Vagina (tissue), 2 donors: ENCODE data around the gene ARID1B. TPM values are rescaled to one million over a fixed set of nuclear protein-coding genes. Genes with fewer than 3 reads are reported as not detected.

Experiments
- DNase-seq, 2 donors: peaks; one replicate each; pipeline ENCODE4 v3.0.0-alpha.2; 2017; ENCODE audit errors: extremely low spot score in 2 of 2
- H3K27ac ChIP-seq: fragments of 200-600 bp; sonication (generic); one replicate; pipeline ENCODE4 v1.5.1; 2019
- H3K27me3 ChIP-seq: fragments of 200-600 bp; sonication (generic); one replicate; pipeline ENCODE4 v1.5.1; 2019
- H3K36me3 ChIP-seq, 2 donors: fragments of 200-600 bp; sonication (generic); one replicate each; pipeline ENCODE4 v1.5.1; 2017 to 2019
- H3K4me1 ChIP-seq: fragments of 200-600 bp; sonication (generic); one replicate; pipeline ENCODE4 v1.5.1; 2019
- H3K4me3 ChIP-seq, 2 donors: fragments of 200-600 bp; sonication (generic); 1 replicate in 1 of 2; 2 replicates in 1 of 2; pipeline ENCODE4 v1.5.1; 2016 to 2019
- H3K9me3 ChIP-seq: fragments of 200-600 bp; sonication (generic); one replicate; pipeline ENCODE4 v1.5.1; 2019
- POLR2A ChIP-seq, 2 donors: fragments of 450-650 bp; IDR thresholded peaks; one replicate each; pipeline ENCODE4 v1.6.1; 2017; ENCODE audit warnings: antibody characterized with exemption in 2 of 2, mild to moderate bottlenecking in 2 of 2, moderate library complexity in 2 of 2
- POLR2AphosphoS5 ChIP-seq, 2 donors: sonication (generic); formaldehyde crosslinking; IDR thresholded peaks; one replicate each; pipeline ENCODE4 v1.9.0; 2017; ENCODE audit warnings: antibody characterized with exemption in 2 of 2, mild to moderate bottlenecking in 2 of 2, low read depth in 1 of 2; ENCODE audit not compliant: insufficient read depth in 1 of 2
- intact Hi-C: fragments of 100-400 bp; cut with DNase I; formaldehyde crosslinking; loops from one replicate; pipeline ENCODE4 v1.15.1; 2023
- total RNA-seq: library from RNA; depleted of rRNA; stranded (reverse); fragments of >200 nt; gene quantifications from one replicate; pipeline ENCODE4 v1.2.3, GENCODE V29; 2016
- TF ChIP-seq, protein P1 (sequence below), 3 experiments: fragments of 450-650 bp in 2 of 3; fragments of 200-600 bp in 1 of 3; sonication (generic) in 1 of 3; IDR thresholded peaks; one replicate each; pipeline ENCODE4 v1.5.1; 2017 to 2019; ENCODE audit warnings: antibody characterized with exemption in 3 of 3, mild to moderate bottlenecking in 2 of 3, moderate library complexity in 2 of 3

The ARID1B gene
- total RNA-seq, 1 donor from 2014 or later, result 141 TPM

DNA sequence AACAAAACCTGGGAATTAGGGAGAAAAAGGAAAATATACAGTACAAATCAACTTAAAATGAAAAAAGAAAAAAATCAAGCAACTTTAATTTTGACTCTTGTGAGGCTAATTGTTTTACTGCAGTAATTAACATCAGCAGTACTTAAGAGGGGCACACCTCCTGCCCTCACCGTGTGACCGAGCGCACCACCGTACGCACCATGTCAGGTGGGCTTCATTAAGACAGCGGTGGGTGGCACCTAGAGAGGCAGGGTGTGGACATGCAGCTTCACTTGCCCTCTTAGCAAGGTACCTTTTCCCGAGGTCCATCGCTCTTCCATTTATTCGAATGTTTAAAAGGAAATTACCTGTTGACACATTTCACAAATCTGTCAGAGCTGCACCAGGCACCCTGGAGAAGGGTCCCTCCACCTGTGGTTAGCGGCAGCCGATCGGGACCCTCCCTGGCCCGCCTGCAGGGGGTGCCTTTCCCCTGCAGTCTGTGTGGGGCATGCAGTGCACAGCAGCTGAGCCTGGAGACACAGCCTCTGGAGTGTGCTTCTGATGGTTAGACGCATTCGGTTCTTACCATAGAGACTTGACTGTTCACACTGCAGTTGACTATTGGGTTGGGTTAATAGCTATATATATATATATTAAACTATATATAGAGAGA, 362.0 kb downstream of the ARID1B start:
- intact Hi-C loops, result no loop called here
- no peak for TF ChIP-seq POLR2A (IDR thresholded peaks at IDR 0.05)
- no peak for TF ChIP-seq POLR2AphosphoS5 (IDR thresholded peaks at IDR 0.05; ENCODE audit: insufficient read depth in 1 of 2, low read depth in 1 of 2)
- TF ChIP-seq, protein P1, sequence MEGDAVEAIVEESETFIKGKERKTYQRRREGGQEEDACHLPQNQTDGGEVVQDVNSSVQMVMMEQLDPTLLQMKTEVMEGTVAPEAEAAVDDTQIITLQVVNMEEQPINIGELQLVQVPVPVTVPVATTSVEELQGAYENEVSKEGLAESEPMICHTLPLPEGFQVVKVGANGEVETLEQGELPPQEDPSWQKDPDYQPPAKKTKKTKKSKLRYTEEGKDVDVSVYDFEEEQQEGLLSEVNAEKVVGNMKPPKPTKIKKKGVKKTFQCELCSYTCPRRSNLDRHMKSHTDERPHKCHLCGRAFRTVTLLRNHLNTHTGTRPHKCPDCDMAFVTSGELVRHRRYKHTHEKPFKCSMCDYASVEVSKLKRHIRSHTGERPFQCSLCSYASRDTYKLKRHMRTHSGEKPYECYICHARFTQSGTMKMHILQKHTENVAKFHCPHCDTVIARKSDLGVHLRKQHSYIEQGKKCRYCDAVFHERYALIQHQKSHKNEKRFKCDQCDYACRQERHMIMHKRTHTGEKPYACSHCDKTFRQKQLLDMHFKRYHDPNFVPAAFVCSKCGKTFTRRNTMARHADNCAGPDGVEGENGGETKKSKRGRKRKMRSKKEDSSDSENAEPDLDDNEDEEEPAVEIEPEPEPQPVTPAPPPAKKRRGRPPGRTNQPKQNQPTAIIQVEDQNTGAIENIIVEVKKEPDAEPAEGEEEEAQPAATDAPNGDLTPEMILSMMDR (IDR thresholded peaks at IDR 0.05), result no peak
- Histone ChIP-seq H3K27me3 (no peaks in the 10 kb centered on the region), H3K4me1 (peaks cover 13% of the 10 kb centered on the region), H3K36me3 (peaks cover 0 to 17% of the 10 kb centered on the region in 2 donors), H3K4me3 (no peak overlapping the region), H3K9me3 (no peaks in the 10 kb centered on the region), H3K27ac (no peak overlapping the region)
- DNase-seq, result peak in 1 of 2 donors; percentile 83

DNA sequence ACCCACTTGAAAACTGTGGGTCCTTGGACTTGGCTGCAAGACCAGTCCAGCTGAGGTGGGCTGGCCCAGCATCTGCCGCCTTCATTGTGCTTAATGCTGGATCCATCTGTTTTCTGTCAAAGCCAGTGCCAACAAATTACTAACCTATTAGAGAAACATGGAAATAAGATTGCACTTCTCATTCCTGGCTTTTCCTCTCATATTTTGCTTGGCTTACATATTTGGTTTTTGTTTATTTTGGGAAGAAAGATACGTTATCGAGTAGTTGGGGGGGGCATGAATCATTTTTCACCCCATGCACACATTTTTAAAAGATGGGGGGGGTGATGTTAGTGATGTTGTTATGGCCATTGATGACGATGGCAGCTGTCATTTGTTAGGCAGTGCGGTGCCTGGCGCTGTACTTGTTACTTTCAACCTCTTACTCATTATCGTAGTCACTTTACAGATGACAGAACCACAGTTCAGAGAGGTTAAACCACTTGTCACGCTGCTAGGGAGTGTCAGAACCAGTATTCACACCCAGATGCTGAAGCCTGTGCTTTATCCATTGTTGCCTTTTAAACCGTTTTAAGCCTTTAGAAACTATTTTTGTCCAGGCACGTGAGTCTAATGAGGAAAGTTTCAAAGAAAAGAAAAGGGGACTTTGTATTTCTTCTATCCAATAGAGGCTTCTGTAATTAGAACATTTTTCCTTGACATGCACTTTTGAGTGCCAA, 366.2 kb downstream of the ARID1B start:
- Histone ChIP-seq H3K27ac (peak overlapping the region; percentile 69), H3K4me1 (peaks cover 42% of the 10 kb centered on the region), H3K9me3 (no peaks in the 10 kb centered on the region), H3K27me3 (no peaks in the 10 kb centered on the region), H3K4me3 (no peak overlapping the region), H3K36me3 (peaks cover 0 to 14% of the 10 kb centered on the region in 2 donors)
- TF ChIP-seq, protein P1 (IDR thresholded peaks at IDR 0.05), result no peak
- TF ChIP-seq POLR2AphosphoS5 (IDR thresholded peaks at IDR 0.05; ENCODE audit: insufficient read depth in 1 of 2, low read depth in 1 of 2), result no peak
- no peak for TF ChIP-seq POLR2A (IDR thresholded peaks at IDR 0.05)
- intact Hi-C loops, result no loop called here
- no peak for DNase-seq

DNA sequence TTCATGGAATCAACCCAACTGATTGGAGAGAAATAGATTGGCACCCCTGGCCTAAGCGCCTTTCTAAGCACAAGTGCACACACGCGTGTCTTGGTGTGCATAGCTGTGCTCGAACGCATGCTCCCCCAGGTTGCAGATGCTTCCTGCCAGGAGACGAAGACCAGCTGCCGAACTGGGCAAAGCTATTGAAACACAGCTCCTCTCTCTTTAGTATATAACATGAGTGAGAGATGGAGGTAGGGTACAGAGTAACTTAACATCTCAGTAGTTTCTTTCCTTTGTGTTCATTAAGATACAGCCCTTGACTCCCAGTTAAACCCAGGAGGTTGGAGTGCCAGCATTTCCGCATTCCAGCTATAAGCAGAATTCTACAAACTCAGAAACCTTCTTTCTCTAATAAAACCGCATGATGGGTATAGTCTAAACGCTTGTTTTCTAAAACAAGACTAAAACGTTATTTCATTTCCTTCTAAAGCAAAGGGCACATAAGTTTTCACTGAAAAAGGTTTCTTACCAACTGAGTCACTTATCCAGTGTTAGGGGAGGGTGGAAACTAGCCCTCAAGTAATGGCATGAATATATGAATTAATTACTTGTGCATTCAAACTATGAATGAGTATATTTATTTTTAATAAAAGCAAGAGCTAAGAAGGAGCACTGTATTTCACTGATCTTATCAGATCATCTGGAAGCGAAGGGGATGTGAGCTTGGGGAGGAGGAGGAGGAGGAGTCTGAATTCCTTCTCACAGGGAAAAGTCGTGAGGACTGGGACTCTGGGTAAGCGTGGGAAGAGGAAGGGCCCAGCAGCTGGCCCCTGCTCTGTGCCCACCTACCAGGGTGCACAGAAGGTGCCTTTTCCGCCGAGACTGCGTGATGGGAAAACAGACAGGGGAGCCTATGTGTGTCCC, 367.0 kb downstream of the ARID1B start:
- TF ChIP-seq POLR2A (IDR thresholded peaks at IDR 0.05) (no peak), POLR2AphosphoS5 (IDR thresholded peaks at IDR 0.05; ENCODE audit: insufficient read depth in 1 of 2, low read depth in 1 of 2) (no peak)
- TF ChIP-seq, protein P1 (IDR thresholded peaks at IDR 0.05), result no peak
- Histone ChIP-seq H3K4me3 (peak overlapping the region; percentile 18 to 30), H3K4me1 (peaks cover 50% of the 10 kb centered on the region), H3K27ac (peak overlapping the region; percentile 69), H3K36me3 (peaks cover 0 to 9% of the 10 kb centered on the region in 2 donors), H3K9me3 (no peaks in the 10 kb centered on the region), H3K27me3 (no peaks in the 10 kb centered on the region)
- DNase-seq, result no peak
- intact Hi-C loops, result no loop called here

DNA sequence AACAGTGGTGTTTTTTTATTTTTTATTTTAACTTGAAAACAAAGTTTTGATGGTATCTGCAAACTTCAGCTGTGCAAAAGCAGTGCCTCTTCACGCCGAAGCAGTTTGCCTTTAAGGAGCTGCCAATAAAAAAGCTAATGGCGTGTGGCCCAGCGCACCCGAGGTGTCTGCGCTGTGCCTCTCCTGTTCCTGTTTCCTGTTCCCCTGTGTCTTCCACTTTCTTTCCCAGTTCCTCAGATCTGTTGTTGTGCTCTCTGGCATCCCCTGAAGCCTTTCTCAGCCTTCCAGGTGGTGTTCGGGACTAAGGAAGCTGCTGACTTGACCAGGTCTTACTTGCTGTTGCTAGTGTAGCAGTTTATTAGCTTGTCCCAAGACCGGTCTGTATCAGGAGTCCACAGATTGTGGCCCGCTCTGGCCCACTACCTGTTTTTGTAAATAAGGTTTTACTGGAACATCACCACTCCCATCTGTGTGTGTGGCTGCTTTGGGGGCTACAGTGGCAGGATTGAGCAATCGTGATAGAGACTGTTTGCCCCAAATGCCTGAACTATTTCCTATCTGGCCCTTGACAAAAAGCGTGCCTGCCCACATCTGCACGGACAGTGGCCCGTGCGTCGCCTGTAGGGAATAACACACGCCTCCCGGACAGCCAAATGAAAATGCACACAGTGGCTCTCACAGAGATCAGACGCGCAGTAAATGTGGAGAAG, 367.8 kb downstream of the ARID1B start:
- H3K4me1 ChIP-seq, result peaks cover 53% of the 10 kb centered on the region
- H3K9me3 ChIP-seq, result no peaks in the 10 kb centered on the region
- H3K27me3 ChIP-seq, result no peaks in the 10 kb centered on the region
- peak overlapping the region; percentile 69 for H3K27ac ChIP-seq
- H3K36me3 ChIP-seq, result peaks cover 0 to 11% of the 10 kb centered on the region in 2 donors
- no peak for DNase-seq
- intact Hi-C loops, result no loop called here
- TF ChIP-seq POLR2AphosphoS5 (IDR thresholded peaks at IDR 0.05; ENCODE audit: insufficient read depth in 1 of 2, low read depth in 1 of 2) (no peak), POLR2A (IDR thresholded peaks at IDR 0.05) (no peak)
- TF ChIP-seq, protein P1 (IDR thresholded peaks at IDR 0.05), result no peak
- peak overlapping the region; percentile 18 to 30 for H3K4me3 ChIP-seq
